Measurements from ENCODE around the gene KCNMB1. TPM values are rescaled to one million over a fixed set of nuclear protein-coding genes. Genes with fewer than 3 reads are reported as not detected.

The KCNMB1 gene
- total and polyA plus RNA-seq, 7 experiments from 2014 or later, result 0.48 to 5.6 TPM; not detected in 5

GRCh38 chr5:170357955-170358444, 31.2 kb downstream of the KCNMB1 start:
- Histone ChIP-seq H3K4me3 (ENCODE audit: low read length) (no peak overlapping the region), H3K27ac (ENCODE audit: low read depth, low read length) (no peak overlapping the region), H3K36me3 (ENCODE audit: control insufficient read depth in 2 of 3, insufficient read depth in 3 of 3, low read length in 3 of 3) (no peaks in the 10 kb centered on the region), H3K4me1 (ENCODE audit: control insufficient read depth in 2 of 2, insufficient read depth in 2 of 2, low read length in 2 of 2) (no peaks in the 10 kb centered on the region), H3K27me3 (ENCODE audit: control insufficient read depth in 2 of 2, insufficient read depth in 2 of 2, low read length in 2 of 2) (no peaks in the 10 kb centered on the region), H3K9me3 (ENCODE audit: control insufficient read depth in 2 of 3, low read length in 3 of 3) (no peaks in the 10 kb centered on the region)
- DNase-seq (no peak), ATAC-seq (peak; percentile 81)
- H3K4me1 Mint-ChIP-seq, result peaks cover 0 to 18% (median 5%) of the 10 kb centered on the region in 7 donors
- H3K4me3 Mint-ChIP-seq, result no peak overlapping the region
- CTCF ChIA-PET, result no interaction called here
- peaks cover 0 to 31% (median 12%) of the 10 kb centered on the region in 5 donors for H3K27me3 Mint-ChIP-seq
- H3K36me3 Mint-ChIP-seq, result no peaks in the 10 kb centered on the region
- H3K9me3 Mint-ChIP-seq, result no peaks in the 10 kb centered on the region
- intact Hi-C loops (cut with micrococcal nuclease), result no loop called here
- H3K27ac Mint-ChIP-seq, result peak overlapping the region in 1 of 9 donors; percentile 27
- POLR2A ChIA-PET, result interaction anchor here (0.6 kb wide), 1 partner anchor 263 kb away, joined by 3 read pairs; no protein-coding TSS in a partner anchor

GRCh38 chr5:170355601-170356098, 33.5 kb downstream of the KCNMB1 start:
- no peaks in the 10 kb centered on the region for H3K9me3 Mint-ChIP-seq
- H3K27ac Mint-ChIP-seq, result peak overlapping the region in 1 of 9 donors; percentile 27
- H3K9me3 ChIP-seq (ENCODE audit: control insufficient read depth in 2 of 3, low read length in 3 of 3), result no peaks in the 10 kb centered on the region
- ChIA-PET POLR2A (no interaction called here), CTCF (interaction anchor here (1.3 kb wide), 1 partner anchor 65 kb away, joined by 3 read pairs; no protein-coding TSS in a partner anchor)
- H3K4me3 Mint-ChIP-seq, result no peak overlapping the region
- intact Hi-C loops (cut with micrococcal nuclease), result no loop called here
- peaks cover 0 to 49% (median 18%) of the 10 kb centered on the region in 5 donors for H3K27me3 Mint-ChIP-seq
- H3K4me3 ChIP-seq (ENCODE audit: low read length), result no peak overlapping the region
- no peaks in the 10 kb centered on the region for H3K36me3 ChIP-seq (ENCODE audit: control insufficient read depth in 2 of 3, insufficient read depth in 3 of 3, low read length in 3 of 3)
- H3K36me3 Mint-ChIP-seq, result no peaks in the 10 kb centered on the region
- peaks cover 0 to 12% (median 4%) of the 10 kb centered on the region in 7 donors for H3K4me1 Mint-ChIP-seq
- ATAC-seq (no peak), DNase-seq (no peak)
- no peaks in the 10 kb centered on the region for H3K4me1 ChIP-seq (ENCODE audit: control insufficient read depth in 2 of 2, insufficient read depth in 2 of 2, low read length in 2 of 2)
- no peaks in the 10 kb centered on the region for H3K27me3 ChIP-seq (ENCODE audit: control insufficient read depth in 2 of 2, insufficient read depth in 2 of 2, low read length in 2 of 2)
- no peak overlapping the region for H3K27ac ChIP-seq (ENCODE audit: low read depth, low read length)

GRCh38 chr5:170353961-170354360, 35.2 kb downstream of the KCNMB1 start:
- CTCF ChIA-PET, result no interaction called here

GRCh38 chr5:170353011-170353761, 36.0 kb downstream of the KCNMB1 start:
- DNase-seq, result no peak
- H3K27ac Mint-ChIP-seq, result no peak overlapping the region
- H3K4me3 ChIP-seq (ENCODE audit: low read length), result no peak overlapping the region
- no peaks in the 10 kb centered on the region for H3K36me3 Mint-ChIP-seq
- intact Hi-C loops (cut with micrococcal nuclease), result no loop called here
- ChIA-PET POLR2A (interaction anchor here (1.1 kb wide), 1 partner anchor 121 kb away, joined by 3 read pairs; no protein-coding TSS in a partner anchor), CTCF (no interaction called here)
- ATAC-seq, result no peak
- no peaks in the 10 kb centered on the region for H3K4me1 ChIP-seq (ENCODE audit: control insufficient read depth in 2 of 2, insufficient read depth in 2 of 2, low read length in 2 of 2)
- peaks cover 0 to 13% (median 5%) of the 10 kb centered on the region in 7 donors for H3K4me1 Mint-ChIP-seq
- H3K9me3 ChIP-seq (ENCODE audit: control insufficient read depth in 2 of 3, low read length in 3 of 3), result no peaks in the 10 kb centered on the region
- no peaks in the 10 kb centered on the region for H3K36me3 ChIP-seq (ENCODE audit: control insufficient read depth in 2 of 3, insufficient read depth in 3 of 3, low read length in 3 of 3)
- H3K27me3 Mint-ChIP-seq, result peaks cover 8 to 69% (median 25%) of the 10 kb centered on the region in 5 donors
- H3K4me3 Mint-ChIP-seq, result peak overlapping the region in 4 of 10 donors; percentile 8 to 37 (median 30)
- no peak overlapping the region for H3K27ac ChIP-seq (ENCODE audit: low read depth, low read length)
- no peaks in the 10 kb centered on the region for H3K27me3 ChIP-seq (ENCODE audit: control insufficient read depth in 2 of 2, insufficient read depth in 2 of 2, low read length in 2 of 2)
- no peaks in the 10 kb centered on the region for H3K9me3 Mint-ChIP-seq

More at GRCh38 chr5:170353961-170354360, 35.2 kb downstream of the KCNMB1 start:
- Mint-ChIP-seq H3K36me3 (no peaks in the 10 kb centered on the region), H3K4me1 (peaks cover 0 to 9% (median 4%) of the 10 kb centered on the region in 7 donors), H3K27ac (no peak overlapping the region), H3K9me3 (no peaks in the 10 kb centered on the region), H3K27me3 (peaks cover 1 to 61% (median 20%) of the 10 kb centered on the region in 5 donors), H3K4me3 (no peak overlapping the region)
- POLR2A ChIA-PET, result interaction anchor here (0.6 kb wide), 1 partner anchor 288 kb away, joined by 4 read pairs; no protein-coding TSS in a partner anchor
- no peaks in the 10 kb centered on the region for H3K4me1 ChIP-seq (ENCODE audit: control insufficient read depth in 2 of 2, insufficient read depth in 2 of 2, low read length in 2 of 2)
- H3K36me3 ChIP-seq (ENCODE audit: control insufficient read depth in 2 of 3, insufficient read depth in 3 of 3, low read length in 3 of 3), result no peaks in the 10 kb centered on the region
- ATAC-seq (no peak), DNase-seq (no peak)
- no peaks in the 10 kb centered on the region for H3K9me3 ChIP-seq (ENCODE audit: control insufficient read depth in 2 of 3, low read length in 3 of 3)
- H3K27me3 ChIP-seq (ENCODE audit: control insufficient read depth in 2 of 2, insufficient read depth in 2 of 2, low read length in 2 of 2), result no peaks in the 10 kb centered on the region
- no peak overlapping the region for H3K4me3 ChIP-seq (ENCODE audit: low read length)
- intact Hi-C loops (cut with micrococcal nuclease), result no loop called here
- no peak overlapping the region for H3K27ac ChIP-seq (ENCODE audit: low read depth, low read length)

- H3K27me3 ChIP-seq (ENCODE audit: control insufficient read depth in 2 of 2, insufficient read depth in 2 of 2, low read length in 2 of 2), result no peaks in the 10 kb centered on the region
- Mint-ChIP-seq H3K9me3 (peaks cover 0 to 4% (median 0%) of the 10 kb centered on the region in 11 donors), H3K4me1 (peaks cover 0 to 11% (median 3%) of the 10 kb centered on the region in 7 donors), H3K4me3 (peak overlapping the region in 1 of 10 donors; percentile 12), H3K36me3 (peaks cover 0 to 5% (median 2%) of the 10 kb centered on the region in 5 donors), H3K27ac (peak overlapping the region in 1 of 9 donors; percentile 11), H3K27me3 (peaks cover 12 to 63% (median 18%) of the 10 kb centered on the region in 5 donors)
- no peak overlapping the region for H3K4me3 ChIP-seq (ENCODE audit: low read length)
- no peaks in the 10 kb centered on the region for H3K36me3 ChIP-seq (ENCODE audit: control insufficient read depth in 2 of 3, insufficient read depth in 3 of 3, low read length in 3 of 3)
- DNase-seq (no peak), ATAC-seq (no peak)
- no peaks in the 10 kb centered on the region for H3K9me3 ChIP-seq (ENCODE audit: control insufficient read depth in 2 of 3, low read length in 3 of 3)
- intact Hi-C loops (cut with micrococcal nuclease), result no loop called here
- POLR2A ChIA-PET, result interaction anchor here (1.2 kb wide), 1 partner anchor 10 kb away, joined by 4 read pairs; no protein-coding TSS in a partner anchor
- CTCF ChIA-PET, result interaction anchor here (1.4 kb wide), 1 partner anchor 9 kb away, joined by 6 read pairs; no protein-coding TSS in a partner anchor
- H3K4me1 ChIP-seq (ENCODE audit: control insufficient read depth in 2 of 2, insufficient read depth in 2 of 2, low read length in 2 of 2), result no peaks in the 10 kb centered on the region
- no peak overlapping the region for H3K27ac ChIP-seq (ENCODE audit: low read depth, low read length)
Measured at GRCh38 chr5:170348137-170348633, 41.0 kb downstream of the KCNMB1 start.

- H3K4me3 Mint-ChIP-seq, result no peak overlapping the region
- H3K9me3 Mint-ChIP-seq, result peaks cover 0 to 4% (median 0%) of the 10 kb centered on the region in 11 donors
- Histone ChIP-seq H3K4me3 (ENCODE audit: low read length) (no peak overlapping the region), H3K9me3 (ENCODE audit: control insufficient read depth in 2 of 3, low read length in 3 of 3) (no peaks in the 10 kb centered on the region), H3K27ac (ENCODE audit: low read depth, low read length) (no peak overlapping the region), H3K4me1 (ENCODE audit: control insufficient read depth in 2 of 2, insufficient read depth in 2 of 2, low read length in 2 of 2) (no peaks in the 10 kb centered on the region), H3K27me3 (ENCODE audit: control insufficient read depth in 2 of 2, insufficient read depth in 2 of 2, low read length in 2 of 2) (no peaks in the 10 kb centered on the region), H3K36me3 (ENCODE audit: control insufficient read depth in 2 of 3, insufficient read depth in 3 of 3, low read length in 3 of 3) (no peaks in the 10 kb centered on the region)
- POLR2A ChIA-PET, result interaction anchor here (1.2 kb wide), 1 partner anchor 9 kb away, joined by 4 read pairs; no protein-coding TSS in a partner anchor
- H3K27me3 Mint-ChIP-seq, result peaks cover 8 to 53% (median 16%) of the 10 kb centered on the region in 5 donors
- peaks cover 0 to 5% (median 2%) of the 10 kb centered on the region in 5 donors for H3K36me3 Mint-ChIP-seq
- H3K4me1 Mint-ChIP-seq, result peaks cover 0 to 9% (median 0%) of the 10 kb centered on the region in 7 donors
- DNase-seq, result no peak
- ATAC-seq, result no peak
- intact Hi-C loops (cut with micrococcal nuclease), result no loop called here
- no peak overlapping the region for H3K27ac Mint-ChIP-seq
- CTCF ChIA-PET, result interaction anchor here (0.8 to 1.2 kb wide), 2 partner anchors 71 to 73 kb away, joined by 3 read pairs; no protein-coding TSS in a partner anchor
Measured at GRCh38 chr5:170347022-170347567, 42.1 kb downstream of the KCNMB1 start.
